HG03159 (cell line): ENCODE results near the gene DRC7.
A peak's percentile ranks its signal among the peaks of the same experiment; 100 is the strongest.
"Not testable (repeated sequence)": the region's sequence is repeated elsewhere in the genome, so short reads cannot be mapped to it uniquely, and the experiment has no call there.

Experiments used
- ATAC-seq: cut with Tn5 transposase; IDR thresholded peaks from one replicate; pipeline ENCODE4 v1.9.1; 2021; ENCODE audit warnings: mild to moderate bottlenecking, moderate library complexity; ENCODE audit not compliant: unreplicated experiment

Gene DRC7

DNA sequence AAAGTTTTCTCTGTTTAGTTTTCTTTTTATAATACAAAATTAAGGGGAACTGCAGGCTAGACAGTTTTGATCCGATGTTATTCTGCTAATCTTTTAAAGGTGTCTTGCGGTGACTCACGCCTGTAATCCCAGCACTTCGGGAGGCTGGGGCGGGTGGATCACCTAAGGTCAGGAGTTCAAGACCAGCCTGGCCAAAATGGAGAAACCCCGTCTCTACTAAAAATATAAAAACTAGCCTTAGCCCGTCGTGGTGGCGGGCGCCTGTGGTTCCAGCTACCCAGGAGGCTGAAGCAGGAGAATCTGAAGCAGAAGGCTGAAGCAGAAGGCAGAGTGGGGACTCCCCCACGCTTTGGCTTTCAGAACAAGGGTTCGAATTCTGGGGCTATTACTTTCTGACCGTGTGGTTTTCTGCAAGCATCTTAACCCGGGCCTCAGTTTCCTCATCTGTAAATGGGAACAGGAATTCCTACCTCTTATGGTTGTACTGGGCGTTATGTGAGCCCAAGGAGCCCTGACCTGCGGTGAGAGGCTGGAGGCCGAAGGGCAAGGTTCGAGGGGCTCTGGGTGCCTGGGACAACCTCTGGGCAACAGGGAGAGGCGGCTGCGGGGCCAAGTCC lies 39.8 kb downstream of the DRC7 start:
- peak; percentile 1 for ATAC-seq

DNA sequence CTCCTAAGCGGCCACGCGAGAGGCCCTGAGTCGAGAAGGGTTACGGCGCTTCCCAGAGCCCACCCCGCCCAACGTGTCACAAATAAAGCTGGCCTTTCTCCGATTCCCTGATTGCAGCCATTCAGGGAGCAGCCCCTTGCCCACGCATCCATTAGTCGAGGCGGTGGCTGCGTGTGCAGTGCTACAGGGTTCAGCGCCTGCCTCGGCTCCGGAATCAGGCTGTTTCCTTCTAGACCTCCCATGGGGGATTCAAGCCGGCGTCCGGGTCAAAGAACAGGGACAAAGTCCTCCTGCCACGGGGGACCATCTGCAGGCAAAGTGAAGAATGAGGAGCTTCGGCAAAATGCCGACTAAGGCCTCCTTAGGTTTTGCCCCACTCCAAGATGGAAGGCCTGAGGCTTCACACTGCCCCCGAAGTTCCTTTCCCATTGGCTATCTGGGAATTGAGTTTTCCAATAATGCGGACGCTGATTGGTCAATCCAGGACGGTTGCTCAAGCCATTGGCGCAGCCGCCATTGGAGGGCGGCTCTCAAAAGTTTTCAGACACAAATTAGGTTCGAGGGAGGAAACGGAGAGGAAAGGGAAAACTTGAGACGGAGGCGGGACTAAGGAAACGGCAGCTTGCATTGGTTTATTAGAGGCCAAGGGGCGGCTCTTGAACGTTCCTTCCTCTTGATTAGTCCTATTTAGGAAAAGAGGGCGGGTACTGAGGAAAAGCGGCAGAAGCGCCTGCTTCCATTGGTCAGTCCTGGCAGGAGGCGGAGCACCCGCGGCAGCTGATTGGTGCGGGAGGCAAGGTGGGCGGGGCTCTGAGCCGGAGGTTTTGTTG lies 40.5 kb downstream of the DRC7 start:
- ATAC-seq = peak; percentile 85

DNA sequence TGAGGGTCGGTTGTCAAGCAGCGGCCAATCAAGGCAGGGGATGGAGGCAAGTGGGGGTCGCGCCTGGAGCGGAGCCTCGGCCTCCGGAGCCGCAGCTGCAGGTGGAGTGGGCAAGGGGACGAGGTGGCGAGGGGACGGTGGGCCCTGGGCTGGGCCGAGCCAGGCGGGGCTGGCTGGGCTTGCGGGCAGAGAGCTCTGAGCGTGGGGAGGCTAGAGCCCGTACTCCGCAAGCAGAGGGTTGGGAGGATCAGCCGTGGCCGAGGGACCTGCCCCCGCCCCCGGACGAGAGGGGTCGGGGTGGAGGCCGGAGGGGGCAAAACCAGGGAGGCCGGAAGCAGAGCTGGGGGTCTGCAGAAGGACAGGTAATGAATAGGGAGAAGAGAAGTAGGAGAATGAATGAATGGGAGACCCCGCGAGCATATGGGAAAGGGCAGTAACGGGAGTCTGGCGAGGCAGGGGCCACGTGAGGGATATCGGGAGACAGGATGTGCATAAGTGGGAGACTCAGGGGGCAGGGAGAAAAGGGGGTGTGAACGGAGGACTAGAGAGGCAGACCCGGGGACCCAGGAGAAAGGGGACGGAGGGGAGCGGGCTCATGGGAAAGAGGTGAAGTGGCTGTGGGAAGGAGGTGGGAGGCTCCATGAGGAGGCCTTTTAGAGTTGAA lies 41.3 kb downstream of the DRC7 start, which contains the start of gene KATNB1:
KATNB1 (plus strand) TSS at position 16 of the 664 bp plus-strand sequence. CDS start 1,474 bp downstream, outside the sequence.
- peak; percentile 23 for ATAC-seq

DNA sequence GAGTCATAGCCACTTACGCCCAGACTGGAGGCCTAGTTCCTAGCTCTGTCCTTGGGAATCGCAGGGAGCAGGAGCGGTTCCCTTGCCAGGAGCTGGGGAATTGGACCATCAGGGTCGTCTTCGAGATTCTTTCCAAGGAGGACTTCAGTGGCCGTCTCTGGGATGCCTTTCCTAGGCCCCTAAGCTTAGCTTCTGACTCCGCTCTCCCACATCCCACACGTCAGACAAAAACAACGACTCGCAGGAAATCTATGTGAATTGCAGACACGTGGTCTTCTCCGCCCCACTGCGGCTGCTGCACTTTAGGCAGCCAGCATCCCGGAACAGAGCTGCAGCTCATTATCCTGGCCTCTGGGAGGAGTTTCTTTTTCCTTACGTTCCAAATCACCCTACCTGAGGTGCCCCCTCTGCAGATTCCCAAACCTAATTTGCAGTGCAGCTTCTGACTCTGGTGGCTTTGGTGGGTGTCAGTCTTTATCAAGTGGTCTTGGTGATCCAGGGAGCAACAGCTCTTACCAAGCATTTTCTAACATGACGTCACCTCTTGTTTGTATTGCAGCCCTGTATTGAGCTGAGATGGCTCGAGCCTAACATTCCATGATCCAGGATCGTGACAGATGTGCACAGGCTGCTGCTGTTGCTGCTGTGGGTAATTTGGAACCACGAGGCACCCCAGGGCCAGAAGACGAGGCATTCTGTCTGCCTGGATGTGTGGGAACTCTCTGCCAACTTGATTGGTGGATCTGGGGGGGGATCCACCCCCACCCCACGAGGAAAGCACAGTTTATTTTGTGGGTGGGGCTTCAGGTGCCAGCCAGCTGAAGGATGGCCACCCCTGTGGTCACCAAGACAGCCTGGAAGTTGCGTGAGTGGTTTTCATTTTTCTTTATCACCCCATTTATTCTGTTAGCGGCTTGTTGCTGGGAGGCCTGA lies 42.1 kb downstream of the DRC7 start:
- no peak for ATAC-seq

DNA sequence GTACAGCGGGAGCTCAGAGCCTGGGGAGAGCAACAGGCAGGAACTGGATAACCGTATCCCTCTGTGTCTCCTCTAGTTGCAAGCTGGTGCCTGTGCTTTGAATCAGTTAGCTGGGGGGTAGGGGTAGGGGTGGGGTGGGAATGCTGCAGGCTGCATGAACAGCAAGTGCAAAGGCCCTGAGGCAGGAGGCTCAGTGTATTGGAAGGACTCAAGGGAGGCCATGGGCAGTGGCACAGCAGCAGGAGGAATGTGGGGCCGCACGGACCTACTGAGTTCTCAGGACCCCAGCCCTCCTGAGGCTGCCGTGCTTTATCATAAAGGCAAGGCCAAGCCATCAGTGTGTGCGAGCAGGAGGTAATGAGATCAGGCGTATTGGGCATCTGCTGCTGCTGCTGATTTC lies 44.2 kb downstream of the DRC7 start:
- ATAC-seq = no peak

DNA sequence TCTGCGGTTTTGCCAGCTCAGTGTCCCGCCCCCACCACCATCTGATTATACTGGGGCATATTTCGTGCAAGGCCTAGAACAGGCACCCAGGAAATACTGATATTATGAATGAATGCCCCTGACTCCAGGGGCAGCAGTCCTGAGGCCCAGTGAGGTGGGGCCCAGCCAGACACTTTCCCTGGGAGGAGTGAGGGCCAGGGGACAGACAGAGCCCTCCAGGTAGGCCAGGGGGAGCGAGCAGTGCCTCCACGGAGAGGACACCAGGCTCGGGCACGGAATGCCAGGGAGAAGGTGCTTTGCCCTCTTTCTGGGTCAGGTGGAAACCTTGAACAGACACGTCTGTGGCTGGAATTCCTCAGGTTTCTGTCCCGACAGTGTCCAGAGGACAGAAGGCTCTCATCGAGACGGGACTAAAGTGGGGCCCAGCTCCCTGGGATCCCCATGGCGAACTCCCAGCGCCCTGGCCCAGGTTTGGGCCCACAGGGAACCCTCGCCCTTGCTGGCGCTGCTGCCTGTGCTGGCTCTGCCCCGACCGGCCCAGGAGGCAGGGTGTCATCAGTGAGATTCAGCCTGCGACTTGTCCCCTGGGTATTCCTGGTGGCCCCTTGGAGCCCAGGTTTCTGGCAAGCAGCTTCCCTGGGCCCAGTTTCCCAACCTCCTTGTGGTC lies 45.3 kb downstream of the DRC7 start:
- ATAC-seq = no peak

DNA sequence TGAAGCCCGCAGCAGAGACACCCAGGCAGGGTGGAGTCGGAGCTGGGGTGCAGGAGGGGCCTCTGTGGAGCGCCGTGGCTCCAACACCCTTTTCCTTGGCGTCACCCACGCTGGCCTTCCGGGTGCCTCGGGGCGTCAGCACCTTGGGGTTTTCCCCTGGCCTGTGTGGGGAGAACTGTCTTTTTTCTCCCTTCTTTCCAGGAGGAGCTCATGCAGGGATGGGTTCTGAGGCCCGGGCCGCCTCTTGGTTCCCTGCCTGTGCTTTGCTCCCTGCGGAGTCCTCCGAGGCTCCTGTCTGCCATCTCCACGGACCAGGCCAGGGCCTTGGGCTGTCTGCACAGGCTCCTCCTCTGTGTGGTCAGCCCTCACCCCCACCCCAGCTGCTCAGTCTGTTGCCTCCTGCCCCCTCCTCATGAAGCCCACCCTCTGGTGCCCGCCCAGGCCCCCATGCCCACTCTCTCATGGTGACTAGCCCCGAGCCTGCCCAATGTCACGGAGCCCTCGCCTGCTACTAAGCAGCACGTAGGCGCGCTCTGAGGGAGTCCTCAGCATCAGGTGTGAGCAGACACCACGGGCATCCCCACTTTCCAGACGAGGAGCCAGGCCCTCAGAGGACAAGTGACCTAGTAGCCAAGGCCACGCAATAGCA lies 45.9 kb downstream of the DRC7 start:
- ATAC-seq = no peak

DNA sequence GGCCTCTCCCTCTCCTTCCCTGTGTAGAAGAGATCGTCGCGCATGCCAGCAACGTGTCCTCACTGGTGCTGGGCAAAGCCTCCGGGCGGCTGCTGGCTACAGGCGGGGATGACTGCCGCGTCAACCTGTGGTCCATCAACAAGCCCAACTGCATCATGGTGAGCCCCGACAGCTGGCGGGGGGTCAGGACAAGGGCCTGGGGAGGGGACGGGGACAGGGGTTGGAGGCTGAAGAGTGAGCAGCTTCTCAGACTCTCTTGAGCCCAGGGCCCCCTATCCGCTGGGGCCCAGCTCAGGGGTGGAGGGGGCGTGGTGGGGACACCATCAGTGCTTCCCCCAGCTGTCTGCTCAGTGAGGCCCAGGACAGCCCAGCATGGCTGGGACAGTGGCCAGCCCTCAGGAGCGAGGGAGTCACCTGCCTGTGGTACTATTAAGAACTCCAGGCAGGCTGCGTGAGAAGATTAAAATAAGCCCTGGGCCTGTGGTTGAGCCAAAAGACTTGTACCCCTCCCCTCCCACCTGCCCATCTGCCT lies 47.1 kb downstream of the DRC7 start:
- no peak for ATAC-seq

DNA sequence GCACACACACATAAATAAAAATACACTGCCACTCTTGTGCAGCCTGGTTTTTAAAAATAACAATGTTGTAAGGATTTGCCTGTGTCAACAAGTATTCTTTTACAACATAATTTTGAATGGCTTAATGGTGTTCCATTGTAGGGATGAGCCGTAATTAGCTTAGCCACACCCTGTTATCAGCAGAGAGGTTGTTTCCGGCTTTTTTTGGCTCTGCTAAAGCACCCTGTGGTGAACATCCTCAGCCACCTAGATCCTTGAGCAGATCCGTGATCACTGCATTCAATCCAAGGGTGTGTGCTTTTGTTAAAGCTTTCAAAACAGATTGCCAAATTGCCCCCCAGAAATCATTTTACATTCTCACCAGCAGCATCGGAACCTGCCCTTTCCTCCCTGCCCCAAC lies 47.9 kb downstream of the DRC7 start:
- ATAC-seq = no peak

DNA sequence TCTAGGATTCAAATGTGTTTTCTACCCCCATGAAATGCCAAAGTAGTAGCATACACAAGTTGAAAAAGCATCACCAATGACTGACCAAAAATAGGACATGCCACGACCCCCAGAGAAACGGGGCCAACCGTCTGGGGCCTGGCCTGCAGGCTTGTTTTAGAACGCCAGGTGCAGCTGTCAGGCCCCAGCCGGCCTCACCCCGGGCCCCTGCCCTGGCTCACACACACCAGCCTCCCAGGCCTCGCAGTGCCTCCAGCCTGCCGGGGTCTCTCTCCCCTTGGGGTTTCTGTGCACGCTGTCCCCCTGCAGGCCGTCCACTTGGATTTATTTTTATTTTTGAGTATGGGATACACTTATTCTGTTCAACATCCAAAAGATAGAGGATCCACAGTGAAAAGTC lies 48.9 kb downstream of the DRC7 start:
- ATAC-seq = no peak

DNA sequence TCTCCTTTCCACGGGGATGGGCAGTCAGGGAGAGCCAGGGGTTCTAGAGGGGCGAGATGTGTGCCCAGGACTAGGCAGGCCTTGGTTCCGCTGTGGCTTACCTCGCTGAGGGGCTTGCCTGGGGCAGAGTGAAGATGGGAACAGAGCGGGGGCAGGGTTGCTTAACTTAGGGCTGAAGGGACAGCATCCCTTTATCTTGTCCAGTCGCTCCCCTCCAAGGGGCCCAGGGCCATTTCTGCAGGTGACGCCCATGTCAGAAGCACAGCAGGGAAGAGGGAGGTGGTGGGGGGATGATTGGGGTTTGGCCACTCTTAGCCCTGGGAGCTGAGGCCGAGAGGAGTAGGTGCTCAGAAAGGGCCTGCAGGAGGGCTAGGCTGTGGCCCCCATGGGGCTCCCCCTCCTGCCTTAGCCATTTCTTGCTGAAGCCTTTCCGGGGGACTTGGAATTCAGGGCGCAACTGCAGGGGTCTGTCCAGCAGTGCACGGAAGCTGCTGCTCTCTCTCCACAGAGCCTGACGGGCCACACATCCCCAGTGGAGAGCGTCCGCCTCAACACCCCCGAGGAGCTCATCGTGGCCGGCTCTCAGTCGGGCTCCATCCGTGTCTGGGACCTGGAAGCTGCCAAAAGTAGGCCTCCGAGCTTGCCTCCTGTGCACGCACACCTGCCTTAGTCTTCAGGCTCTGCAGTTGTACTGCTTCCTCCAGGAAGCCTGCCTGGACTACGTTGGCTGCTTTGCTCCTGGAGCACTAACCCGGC lies 49.5 kb downstream of the DRC7 start:
- ATAC-seq = no peak

DNA sequence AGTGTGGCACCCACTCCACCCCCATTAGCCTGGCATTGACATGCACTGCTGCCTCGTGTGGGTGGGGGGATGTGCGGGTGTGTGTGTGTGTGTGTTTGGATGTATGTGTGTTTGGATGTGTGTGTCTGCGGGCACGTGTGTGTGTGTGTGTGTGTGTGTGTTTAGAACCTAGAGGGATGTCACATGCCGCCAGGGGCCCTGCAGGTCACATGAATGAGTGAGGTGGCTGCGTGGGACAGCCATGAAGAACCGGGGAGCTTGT lies 50.0 kb downstream of the DRC7 start:
- ATAC-seq = no peak

DNA sequence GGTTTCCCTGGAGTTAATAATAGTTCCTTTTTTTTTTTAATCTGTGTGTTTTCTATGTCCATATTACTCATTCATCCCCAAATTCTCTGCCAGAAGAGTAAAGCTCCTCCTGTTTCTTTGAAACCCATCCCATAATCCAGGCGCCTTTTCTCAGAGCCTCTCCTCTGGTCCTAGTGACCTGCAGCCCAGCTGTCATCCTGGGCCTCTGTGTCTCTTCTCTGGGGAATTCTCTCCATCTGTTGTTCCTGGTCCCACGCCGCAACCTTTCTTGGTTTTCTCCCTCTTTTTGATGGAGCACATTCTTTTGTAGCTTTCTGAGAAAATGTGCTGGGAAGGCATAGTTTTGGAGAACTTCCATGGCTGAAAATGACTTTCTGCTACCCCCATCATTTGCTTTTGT lies 51.2 kb downstream of the DRC7 start:
- ATAC-seq = no peak

DNA sequence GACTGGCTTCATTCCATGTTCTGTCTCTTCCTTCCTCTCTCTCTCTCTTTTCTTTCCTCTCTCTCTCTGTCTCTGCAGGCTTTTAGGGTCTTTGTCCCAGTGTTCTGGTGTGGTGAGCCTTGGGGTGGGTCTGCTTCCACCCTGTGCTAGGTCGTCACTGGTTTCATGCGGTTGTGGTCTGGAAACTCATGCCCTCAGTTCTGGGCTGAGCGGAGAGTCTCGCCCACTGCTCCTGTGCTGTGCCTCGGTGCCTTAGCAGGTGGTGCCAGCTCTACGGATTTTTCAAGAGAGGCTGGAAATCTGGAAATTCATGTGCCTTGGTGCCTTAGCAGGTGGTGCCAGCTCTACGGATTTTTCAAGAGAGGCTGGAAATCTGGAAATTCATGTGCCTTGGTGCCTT lies 51.7 kb downstream of the DRC7 start:
- ATAC-seq = not testable (repeated sequence)

DNA sequence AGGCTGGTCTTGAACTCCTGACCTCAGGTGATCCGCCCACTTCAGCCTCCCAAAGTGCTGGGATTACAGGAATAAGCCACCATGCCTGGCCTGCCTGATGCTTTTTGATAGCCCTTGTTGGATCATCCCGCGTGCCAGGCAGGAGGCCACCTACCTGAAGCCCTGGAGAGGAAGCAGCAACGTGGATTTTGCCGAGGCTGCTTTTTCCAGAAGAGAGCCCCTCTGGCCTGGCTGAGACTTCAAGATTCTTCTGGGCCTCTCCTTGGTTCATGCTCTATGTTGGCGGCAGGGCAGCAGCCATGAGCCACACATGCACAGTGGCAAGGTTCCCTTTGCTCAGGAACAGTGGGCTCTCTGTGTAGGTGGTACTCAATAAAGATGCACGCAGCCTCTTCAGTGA lies 52.5 kb downstream of the DRC7 start:
- no peak for ATAC-seq

DNA sequence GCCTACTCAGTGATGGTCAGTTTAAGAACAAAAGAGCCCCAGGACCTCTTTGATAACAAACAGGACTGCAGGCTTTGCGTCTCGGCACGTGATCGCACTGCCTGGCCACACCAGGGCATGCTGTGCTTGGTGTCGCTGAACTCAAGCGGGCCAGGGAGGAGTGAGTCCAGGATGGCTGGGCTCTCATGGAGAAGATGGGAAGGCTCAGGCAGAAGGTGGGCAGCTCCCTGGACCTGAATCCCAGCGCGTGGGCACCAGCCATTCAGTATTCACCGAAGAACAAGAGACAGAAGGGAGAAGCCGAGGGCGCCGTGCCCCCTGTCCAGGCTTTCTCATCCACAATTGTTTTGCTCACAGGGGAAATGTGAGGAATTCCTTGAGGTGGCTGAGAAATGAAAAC lies 52.9 kb downstream of the DRC7 start:
- no peak for ATAC-seq

DNA sequence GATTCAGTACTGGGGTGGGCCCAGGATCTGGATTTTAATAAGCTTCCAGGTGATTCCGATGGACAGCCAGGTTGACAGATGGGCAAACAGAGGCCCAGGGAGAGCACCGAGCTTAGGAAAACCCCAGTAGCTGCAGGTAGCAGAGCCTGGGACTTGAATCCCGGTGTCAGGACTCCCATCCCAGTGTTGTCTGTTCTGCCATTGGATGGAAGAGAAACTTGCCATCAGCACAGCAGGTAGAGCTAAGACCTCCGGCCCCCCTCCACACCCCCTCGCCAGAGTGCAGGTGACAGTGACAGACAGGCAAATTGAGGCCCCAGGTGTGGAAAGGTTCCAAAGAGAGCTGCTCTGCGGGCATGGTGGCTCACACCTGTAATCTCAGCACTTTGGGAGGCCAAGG lies 53.4 kb downstream of the DRC7 start:
- ATAC-seq = no peak

DNA sequence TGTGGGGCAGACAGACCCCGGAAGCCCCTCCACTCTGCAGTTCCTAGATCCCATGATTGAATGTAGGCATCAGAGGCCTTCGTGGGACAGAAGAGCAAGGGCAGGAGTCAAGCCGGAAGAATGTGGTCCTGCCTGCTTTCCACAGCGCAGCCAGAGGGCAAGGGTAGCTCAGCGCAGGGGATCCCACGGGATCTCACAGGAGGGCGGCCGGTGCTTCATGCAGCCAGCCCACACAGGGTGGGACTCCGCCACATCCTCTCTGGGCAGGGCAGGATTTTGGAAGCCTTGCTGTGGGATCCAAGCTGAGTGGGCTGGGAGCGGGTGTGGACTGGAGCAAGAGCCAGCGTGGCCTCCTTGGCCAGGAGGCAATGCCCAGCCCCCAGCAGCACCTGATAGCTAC lies 54.0 kb downstream of the DRC7 start:
- no peak for ATAC-seq

DNA sequence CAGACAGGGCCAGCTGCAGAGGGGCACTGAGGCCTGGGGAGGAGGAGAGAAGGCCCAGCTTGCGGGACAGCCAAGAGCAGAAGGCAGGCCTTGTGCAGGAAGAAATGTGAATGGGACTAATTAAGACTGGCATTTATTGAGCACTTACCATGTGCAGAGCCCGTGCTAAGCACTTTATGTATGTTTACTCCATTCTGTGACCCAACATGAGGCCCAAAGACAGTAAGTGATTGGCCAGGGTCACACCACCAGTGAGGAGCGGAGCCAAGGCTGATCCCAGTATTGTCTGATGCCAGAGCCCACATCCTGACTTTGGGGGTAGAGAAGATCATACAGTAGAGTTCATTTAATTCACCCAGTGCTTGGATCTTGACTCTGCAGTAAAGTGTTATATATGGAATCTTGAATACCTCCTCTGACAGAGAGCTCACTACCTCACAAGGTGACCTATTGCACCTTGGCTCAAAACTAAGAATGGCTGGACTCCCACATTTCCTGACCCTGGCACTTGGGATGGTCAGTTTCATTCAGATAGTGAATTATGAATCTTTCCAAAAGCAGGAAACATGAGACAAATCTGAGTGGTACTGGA lies 54.6 kb downstream of the DRC7 start:
- ATAC-seq = no peak
